ENCODE measurements around the gene RAPGEF5.

The RAPGEF5 gene

DNA sequence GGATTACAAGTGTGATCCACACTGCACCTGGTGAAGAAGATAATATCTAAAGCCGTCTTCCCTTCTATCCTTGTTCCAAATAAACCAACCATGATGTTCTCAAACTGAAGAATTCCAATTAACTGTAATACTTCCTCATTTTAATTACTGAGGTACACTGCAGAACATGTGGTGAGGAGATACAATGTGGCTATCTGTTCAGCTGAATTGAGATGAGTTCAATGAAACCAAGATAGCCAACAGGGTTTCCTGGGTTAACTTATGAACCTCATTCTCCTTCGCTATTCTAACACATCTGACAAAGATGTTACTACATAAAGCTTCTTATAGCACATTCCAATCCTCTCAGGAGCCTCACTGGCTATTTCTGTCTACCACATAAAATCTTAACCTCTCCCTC is 75.5 kb downstream of the RAPGEF5 start:
- no peak for ATAC-seq
- no peaks in the 10 kb centered on the region for H3K36me3 Mint-ChIP-seq
- no peak for DNase-seq (ENCODE audit: low spot score in 2 of 2)
- no peak overlapping the region for H3K4me3 Mint-ChIP-seq
- no peaks in the 10 kb centered on the region for H3K9me3 Mint-ChIP-seq
- no peak overlapping the region for H3K27ac Mint-ChIP-seq
- no peaks in the 10 kb centered on the region for H3K4me1 Mint-ChIP-seq

DNA sequence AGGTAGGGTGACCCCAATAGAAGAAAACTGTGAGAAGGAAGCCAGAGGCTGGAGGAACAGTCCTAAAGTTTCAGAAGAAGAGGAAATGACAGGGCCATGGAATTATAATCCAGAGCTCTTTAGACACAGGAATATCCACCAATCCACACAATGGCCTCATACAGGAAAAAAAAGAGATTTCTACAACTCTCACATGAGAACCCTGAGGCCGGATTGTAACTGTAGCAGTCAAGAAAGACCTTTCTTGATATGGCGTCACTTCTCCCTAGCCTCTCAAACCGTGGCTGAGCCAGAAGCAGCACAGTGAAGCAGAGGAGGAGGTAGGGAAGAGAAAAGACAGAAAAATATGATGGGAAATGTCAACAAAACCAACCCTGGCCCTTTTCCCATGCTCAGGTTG is 76.9 kb downstream of the RAPGEF5 start:
- no peaks in the 10 kb centered on the region for H3K4me1 Mint-ChIP-seq
- ATAC-seq, result no peak
- no peak for DNase-seq (ENCODE audit: low spot score in 2 of 2)
- no peaks in the 10 kb centered on the region for H3K36me3 Mint-ChIP-seq
- no peak overlapping the region for H3K27ac Mint-ChIP-seq
- H3K9me3 Mint-ChIP-seq, result no peaks in the 10 kb centered on the region
- no peak overlapping the region for H3K4me3 Mint-ChIP-seq

DNA sequence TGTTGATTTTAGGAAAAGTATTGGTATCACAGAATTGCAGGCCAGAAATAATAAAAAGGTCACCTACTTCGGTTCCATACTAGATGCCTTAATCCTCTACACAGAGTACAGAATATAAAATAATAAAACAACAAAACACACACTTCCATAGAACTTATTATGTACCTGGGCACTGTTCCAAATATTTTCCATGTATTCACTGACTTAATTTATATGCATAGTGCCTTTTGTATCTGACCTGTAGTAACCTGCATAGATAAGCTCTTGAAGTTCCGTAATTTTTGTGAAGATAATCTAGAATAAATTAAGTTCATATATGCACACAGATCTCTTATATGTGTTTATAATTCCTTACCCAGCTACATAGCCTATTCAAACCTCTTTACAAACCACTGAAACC is 78.3 kb downstream of the RAPGEF5 start:
- Mint-ChIP-seq H3K4me3 (no peak overlapping the region), H3K27ac (no peak overlapping the region), H3K9me3 (no peaks in the 10 kb centered on the region), H3K4me1 (no peaks in the 10 kb centered on the region), H3K36me3 (no peaks in the 10 kb centered on the region)
- DNase-seq (ENCODE audit: low spot score in 2 of 2), result no peak
- no peak for ATAC-seq

DNA sequence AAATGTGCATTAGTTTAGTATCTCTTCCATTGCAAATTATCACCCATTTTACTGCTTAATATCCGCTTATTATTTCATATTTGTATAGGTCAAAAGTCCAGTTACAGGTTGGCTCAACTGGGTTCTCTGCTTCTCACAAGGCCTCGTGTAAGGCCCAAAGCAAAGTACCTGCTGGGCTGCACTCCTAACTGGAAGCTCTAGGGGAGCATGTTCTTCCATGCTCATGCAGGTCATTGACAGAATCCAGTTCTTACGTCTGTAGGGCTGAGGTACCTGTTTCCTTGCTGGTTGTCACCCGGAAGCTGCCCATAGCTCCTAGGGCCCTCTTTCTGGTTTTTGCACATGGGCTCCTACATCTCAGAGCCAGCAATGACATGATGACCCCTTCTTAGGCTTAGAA is 79.6 kb downstream of the RAPGEF5 start:
- DNase-seq (ENCODE audit: low spot score in 2 of 2), result no peak
- no peak for ATAC-seq
- Mint-ChIP-seq H3K4me3 (no peak overlapping the region), H3K4me1 (no peaks in the 10 kb centered on the region), H3K36me3 (no peaks in the 10 kb centered on the region), H3K9me3 (no peaks in the 10 kb centered on the region), H3K27ac (no peak overlapping the region)

DNA sequence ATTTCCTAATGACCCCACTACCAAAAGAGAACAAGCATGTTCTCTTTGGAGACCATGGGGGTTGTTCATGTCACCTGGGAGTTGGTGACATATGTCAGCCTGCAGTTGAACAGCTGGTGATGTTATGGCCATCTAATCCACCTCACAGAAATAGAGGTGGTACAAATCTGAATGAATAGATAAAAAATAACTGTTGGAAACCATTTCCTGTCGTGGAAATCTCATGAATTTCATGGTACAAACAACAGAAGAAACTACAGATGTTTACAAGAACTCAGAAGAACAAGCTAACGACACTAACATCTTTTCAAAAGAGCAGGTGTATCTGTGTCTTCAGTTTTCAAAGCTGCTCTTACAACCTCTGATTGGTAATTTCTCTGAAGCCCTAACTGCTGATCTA is 81.3 kb downstream of the RAPGEF5 start:
- Mint-ChIP-seq H3K27ac (no peak overlapping the region), H3K4me3 (no peak overlapping the region), H3K9me3 (no peaks in the 10 kb centered on the region), H3K4me1 (no peaks in the 10 kb centered on the region), H3K36me3 (no peaks in the 10 kb centered on the region)
- ATAC-seq (no peak), DNase-seq (ENCODE audit: low spot score in 2 of 2) (no peak)

DNA sequence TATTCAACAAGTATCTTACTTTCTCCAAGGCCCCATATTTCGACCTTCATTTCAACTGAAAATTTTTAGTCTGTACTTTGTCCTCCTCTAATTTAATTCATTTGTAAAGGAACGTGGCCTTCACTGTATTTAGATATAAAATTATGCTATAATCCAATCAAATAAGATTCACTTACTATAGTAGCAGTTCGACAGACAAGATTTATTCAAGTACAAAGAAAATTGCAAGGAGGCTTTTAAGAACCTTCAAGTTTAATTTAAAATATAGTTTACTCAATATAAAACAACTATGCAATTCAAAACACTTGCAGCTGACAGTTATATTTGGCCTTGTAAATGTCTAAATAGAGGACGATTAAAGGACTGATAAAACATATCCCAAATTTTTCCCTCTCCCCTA is 85.6 kb downstream of the RAPGEF5 start:
- no peaks in the 10 kb centered on the region for H3K36me3 Mint-ChIP-seq
- no peak overlapping the region for H3K27ac Mint-ChIP-seq
- no peak for ATAC-seq
- DNase-seq (ENCODE audit: low spot score in 2 of 2), result no peak
- no peaks in the 10 kb centered on the region for H3K4me1 Mint-ChIP-seq
- H3K4me3 Mint-ChIP-seq, result no peak overlapping the region
- no peaks in the 10 kb centered on the region for H3K9me3 Mint-ChIP-seq

DNA sequence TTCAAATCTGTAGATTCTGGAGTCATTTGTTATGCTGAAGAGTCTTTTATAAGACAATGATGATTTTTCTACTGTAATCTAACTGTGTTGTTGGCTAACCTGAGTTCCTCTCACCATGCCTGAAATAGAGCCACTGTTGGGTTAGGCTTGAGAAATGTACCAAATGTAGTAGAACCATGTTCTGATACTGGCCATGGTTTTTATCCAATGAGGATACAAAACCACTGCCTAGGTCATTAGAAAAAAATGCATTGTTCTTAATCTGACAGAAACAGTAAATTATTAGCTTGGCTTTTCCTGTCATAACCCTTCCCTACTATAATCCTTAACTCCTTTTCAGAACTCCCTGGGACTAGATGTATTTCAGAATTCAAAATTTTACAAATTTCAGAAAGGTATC is 86.6 kb downstream of the RAPGEF5 start:
- no peaks in the 10 kb centered on the region for H3K36me3 Mint-ChIP-seq
- H3K9me3 Mint-ChIP-seq, result no peaks in the 10 kb centered on the region
- ATAC-seq (no peak), DNase-seq (ENCODE audit: low spot score in 2 of 2) (no peak)
- H3K4me3 Mint-ChIP-seq, result no peak overlapping the region
- no peaks in the 10 kb centered on the region for H3K4me1 Mint-ChIP-seq
- H3K27ac Mint-ChIP-seq, result no peak overlapping the region

DNA sequence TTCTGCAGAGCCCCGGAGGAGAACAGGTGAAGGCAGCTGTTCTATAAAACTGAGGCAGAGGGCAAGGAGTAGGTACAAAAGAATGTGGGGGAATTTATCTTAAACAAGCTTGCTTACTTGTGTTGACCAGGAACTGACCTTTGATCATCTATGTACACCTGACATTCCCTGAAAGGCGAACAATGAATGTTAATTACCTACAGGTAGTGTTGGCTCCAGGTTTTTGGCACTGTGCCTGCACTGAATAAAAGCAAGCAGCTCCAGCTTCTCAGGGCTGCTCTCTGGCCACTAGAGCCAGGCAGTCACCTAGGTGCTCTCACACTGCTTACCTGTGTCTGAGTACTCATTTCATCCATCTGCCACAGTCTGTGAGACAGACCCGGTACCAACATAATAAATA is 87.0 kb downstream of the RAPGEF5 start:
- Mint-ChIP-seq H3K4me1 (no peaks in the 10 kb centered on the region), H3K36me3 (no peaks in the 10 kb centered on the region), H3K27ac (no peak overlapping the region), H3K9me3 (no peaks in the 10 kb centered on the region), H3K4me3 (no peak overlapping the region)
- no peak for ATAC-seq
- no peak for DNase-seq (ENCODE audit: low spot score in 2 of 2)

DNA sequence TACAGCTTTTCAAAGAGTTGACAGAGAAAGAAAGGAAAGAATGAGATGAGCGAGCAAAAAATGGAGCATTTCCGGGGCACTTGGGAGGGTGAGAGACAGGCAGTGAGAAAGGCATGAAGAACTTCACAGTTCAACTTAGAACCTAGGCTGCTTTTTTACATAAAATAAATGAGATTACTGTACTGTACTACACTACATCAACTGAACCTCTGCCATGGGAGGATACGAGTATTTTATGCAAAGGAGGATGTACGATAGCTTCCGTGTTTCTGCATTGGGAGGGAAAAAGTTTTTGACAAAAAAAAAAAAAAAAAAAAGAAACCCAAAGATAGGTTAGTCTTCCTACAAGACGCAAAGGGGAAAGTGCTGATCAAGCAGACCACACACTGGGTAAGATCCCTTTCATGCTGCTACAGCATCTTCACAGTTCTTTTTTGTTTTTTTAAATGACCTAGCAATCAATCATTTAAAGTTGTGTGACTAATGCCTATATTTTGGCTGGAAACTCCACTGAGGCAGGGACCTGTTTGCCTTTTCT is 88.0 kb downstream of the RAPGEF5 start:
- Mint-ChIP-seq H3K36me3 (no peaks in the 10 kb centered on the region), H3K4me3 (no peak overlapping the region), H3K27ac (no peak overlapping the region), H3K4me1 (no peaks in the 10 kb centered on the region), H3K9me3 (no peaks in the 10 kb centered on the region)
- DNase-seq (ENCODE audit: low spot score in 2 of 2) (no peak), ATAC-seq (no peak)

DNA sequence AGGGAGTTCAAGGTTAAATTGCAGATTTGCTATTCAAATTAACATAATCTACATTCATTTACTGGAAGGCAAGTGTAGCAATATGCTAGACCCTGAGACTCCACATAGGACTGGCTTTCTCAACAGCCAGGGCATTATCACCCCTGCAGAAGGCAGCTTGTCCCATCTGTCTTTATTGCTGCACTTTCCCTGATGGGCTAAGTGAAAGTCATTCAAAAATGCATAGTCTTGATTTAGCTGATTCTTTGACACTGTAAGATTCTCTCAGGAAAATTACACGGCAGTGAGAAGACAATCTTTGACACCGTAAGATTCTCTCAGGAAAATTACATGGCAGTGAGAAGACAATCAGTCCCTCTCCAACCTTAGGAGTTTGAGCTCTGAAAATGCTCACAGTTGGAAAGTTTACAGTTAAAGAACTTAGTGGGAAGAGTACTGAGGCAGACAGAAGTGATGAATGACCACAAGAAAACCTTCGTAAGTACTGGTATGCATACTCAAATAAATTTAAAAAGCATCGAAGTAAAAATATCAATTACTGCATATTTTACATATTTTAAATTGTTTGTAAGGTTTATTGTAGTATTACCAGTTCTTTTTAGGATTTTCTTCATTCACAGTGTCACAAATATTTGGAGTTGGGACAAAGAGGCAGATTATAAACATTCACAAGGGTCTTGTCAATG is 88.9 kb downstream of the RAPGEF5 start:
- Mint-ChIP-seq H3K9me3 (no peaks in the 10 kb centered on the region), H3K36me3 (no peaks in the 10 kb centered on the region), H3K4me3 (no peak overlapping the region), H3K4me1 (no peaks in the 10 kb centered on the region), H3K27ac (no peak overlapping the region)
- DNase-seq (ENCODE audit: low spot score in 2 of 2) (no peak), ATAC-seq (no peak)

DNA sequence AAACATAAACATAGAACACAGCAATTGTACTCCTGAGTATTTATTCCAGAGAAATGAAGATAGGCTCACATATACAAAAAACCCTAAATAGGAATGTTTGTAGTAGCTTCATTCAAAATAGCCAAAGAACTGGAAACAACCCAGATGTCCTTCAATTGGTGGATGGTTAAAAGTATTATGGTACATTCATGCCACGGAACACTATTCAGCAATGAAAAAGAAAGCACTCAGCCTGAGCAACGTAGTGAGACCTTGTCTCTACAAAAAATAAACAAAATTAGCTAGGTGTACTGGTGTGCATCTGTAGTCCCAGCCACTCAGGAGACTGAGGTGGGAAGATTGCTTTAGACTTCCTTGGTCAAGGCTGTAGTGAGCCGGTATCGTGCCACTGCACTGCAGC is 94.4 kb downstream of the RAPGEF5 start:
- Mint-ChIP-seq H3K27ac (no peak overlapping the region), H3K36me3 (no peaks in the 10 kb centered on the region), H3K4me1 (no peaks in the 10 kb centered on the region), H3K9me3 (no peaks in the 10 kb centered on the region), H3K4me3 (no peak overlapping the region)
- no peak for ATAC-seq
- no peak for DNase-seq (ENCODE audit: low spot score in 2 of 2)

DNA sequence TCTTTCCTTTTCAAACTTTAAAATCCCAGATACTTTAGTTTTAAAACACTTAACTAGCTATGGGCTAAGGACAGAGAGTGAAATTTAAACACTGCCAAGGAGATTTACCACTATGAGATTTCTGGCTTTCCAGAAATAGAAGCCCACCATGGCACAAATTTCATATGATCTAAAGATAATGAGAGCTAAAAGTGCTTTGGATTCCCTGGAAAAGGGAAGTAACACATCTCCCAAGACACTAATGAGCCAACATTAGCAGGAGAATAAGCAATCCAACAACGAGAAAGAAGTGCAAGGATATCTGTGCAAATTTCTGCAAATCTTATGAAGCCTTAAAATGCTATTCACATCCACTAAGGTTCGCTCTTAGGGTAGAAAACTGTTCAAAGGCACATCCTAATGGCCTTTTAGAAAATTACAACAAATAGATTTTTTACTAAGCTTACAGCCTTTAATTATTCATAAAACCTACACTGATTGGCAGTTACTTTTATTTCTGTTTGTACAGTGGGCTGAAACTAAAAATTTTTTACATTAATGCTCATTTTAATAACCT is 100.3 kb downstream of the RAPGEF5 start:
- H3K9me3 Mint-ChIP-seq, result no peaks in the 10 kb centered on the region
- ATAC-seq (no peak), DNase-seq (ENCODE audit: low spot score in 2 of 2) (no peak)
- H3K36me3 Mint-ChIP-seq, result no peaks in the 10 kb centered on the region
- no peak overlapping the region for H3K4me3 Mint-ChIP-seq
- H3K4me1 Mint-ChIP-seq, result no peaks in the 10 kb centered on the region
- no peak overlapping the region for H3K27ac Mint-ChIP-seq

DNA sequence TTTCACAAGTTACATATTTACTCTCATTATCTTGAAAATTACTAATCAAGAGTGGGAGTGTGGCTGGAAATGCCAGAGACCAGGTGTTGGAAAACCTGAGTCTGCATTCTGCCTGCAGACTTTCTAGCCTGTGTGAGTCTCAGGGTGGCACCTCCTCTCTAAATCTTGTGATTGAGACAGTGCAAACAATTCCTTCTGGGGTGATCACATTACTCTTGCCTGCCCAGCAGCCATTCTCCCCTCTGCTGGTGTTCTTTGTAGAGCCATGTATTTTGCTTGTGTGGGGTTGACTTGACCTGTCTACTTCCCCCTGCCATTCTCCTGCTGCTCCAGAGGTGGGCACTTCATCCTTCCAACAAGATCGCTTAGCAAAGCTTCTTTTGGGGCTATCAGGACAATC is 101.1 kb downstream of the RAPGEF5 start:
- no peak overlapping the region for H3K27ac Mint-ChIP-seq
- no peaks in the 10 kb centered on the region for H3K9me3 Mint-ChIP-seq
- H3K4me1 Mint-ChIP-seq, result no peaks in the 10 kb centered on the region
- H3K4me3 Mint-ChIP-seq, result no peak overlapping the region
- peak; percentile 32 for ATAC-seq
- no peak for DNase-seq (ENCODE audit: low spot score in 2 of 2)
- H3K36me3 Mint-ChIP-seq, result no peaks in the 10 kb centered on the region

DNA sequence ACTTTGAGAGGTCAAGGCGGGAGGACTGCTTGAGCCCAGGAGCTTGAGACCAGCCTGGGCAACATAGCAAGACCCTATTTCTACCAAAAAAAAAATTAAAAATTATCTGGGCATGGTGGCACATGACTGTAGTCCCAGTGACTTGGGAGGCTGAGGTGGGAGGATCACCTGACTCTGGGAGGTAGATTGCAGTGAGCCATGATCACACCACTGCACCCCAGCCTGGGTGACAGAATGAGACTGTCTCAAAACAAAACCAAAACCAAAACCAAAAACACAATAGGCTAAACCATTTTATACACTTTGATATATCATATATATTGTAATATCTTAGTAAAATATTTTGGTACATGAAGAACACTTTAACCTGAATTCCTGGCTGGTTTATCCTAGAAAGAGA is 101.6 kb downstream of the RAPGEF5 start:
- no peaks in the 10 kb centered on the region for H3K9me3 Mint-ChIP-seq
- no peak overlapping the region for H3K4me3 Mint-ChIP-seq
- H3K4me1 Mint-ChIP-seq, result no peaks in the 10 kb centered on the region
- H3K36me3 Mint-ChIP-seq, result no peaks in the 10 kb centered on the region
- H3K27ac Mint-ChIP-seq, result no peak overlapping the region
- ATAC-seq, result peak; percentile 69
- no peak for DNase-seq (ENCODE audit: low spot score in 2 of 2)

DNA sequence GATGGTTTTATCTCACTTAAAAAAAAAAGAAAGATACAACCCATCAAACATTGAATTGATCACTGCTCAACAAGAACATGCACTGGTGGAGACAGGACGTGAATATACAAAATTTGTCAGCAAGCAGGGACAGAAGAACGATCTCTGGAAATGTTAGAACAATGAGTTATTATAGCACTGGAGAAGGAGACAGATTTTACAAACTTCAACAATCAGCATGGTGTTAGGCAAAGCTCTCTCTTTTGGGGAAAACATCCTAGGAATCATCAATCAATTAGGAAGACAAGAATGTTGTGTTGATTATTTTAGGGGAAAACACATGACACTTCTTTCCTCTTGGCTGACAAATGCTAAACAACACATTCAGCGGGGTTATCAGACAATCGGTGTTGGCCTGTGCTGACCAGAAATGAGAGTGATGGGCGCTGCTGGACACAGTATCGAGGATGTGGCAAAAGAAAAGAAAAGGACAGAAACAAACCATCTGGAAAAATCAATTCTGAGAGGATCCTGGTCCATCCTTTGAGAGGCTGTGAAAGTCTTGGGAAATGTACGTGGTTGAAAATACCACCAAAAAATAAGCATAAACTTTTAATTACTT is 103.9 kb downstream of the RAPGEF5 start:
- H3K27ac Mint-ChIP-seq, result no peak overlapping the region
- no peaks in the 10 kb centered on the region for H3K4me1 Mint-ChIP-seq
- no peak overlapping the region for H3K4me3 Mint-ChIP-seq
- no peak for ATAC-seq
- no peaks in the 10 kb centered on the region for H3K9me3 Mint-ChIP-seq
- no peaks in the 10 kb centered on the region for H3K36me3 Mint-ChIP-seq
- DNase-seq (ENCODE audit: low spot score in 2 of 2), result no peak

DNA sequence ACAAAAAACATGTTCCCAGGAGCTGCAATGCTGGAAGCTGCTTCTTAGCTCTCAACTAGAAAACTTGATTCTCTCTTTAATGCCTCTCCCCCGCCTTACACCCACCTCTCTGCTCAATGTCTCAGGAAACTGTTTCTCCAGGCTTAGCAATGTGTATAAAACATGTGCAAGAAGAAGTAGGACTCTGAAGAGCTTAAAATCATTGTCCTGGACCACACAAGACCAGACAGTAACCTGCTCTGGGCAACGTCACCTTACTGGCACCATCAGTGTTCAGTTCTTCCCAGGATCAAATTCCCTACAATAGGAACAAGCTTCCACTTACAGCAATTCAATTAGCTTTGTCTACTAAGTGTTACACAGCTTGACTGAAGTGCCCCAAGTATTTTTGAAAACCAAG is 104.9 kb downstream of the RAPGEF5 start:
- ATAC-seq, result no peak

More for the DNA sequence above, 104.9 kb downstream of the RAPGEF5 start:
- Mint-ChIP-seq H3K4me3 (no peak overlapping the region), H3K27ac (no peak overlapping the region), H3K4me1 (no peaks in the 10 kb centered on the region), H3K9me3 (no peaks in the 10 kb centered on the region), H3K36me3 (no peaks in the 10 kb centered on the region)
- DNase-seq (ENCODE audit: low spot score in 2 of 2), result no peak
